GM21717 (cell line): ENCODE measurements around the gene DVL2.
"Not testable (repeated sequence)": the region's sequence is repeated elsewhere in the genome, so short reads cannot be mapped to it uniquely, and the experiment has no call there.

Experiments used
- ATAC-seq: cut with Tn5 transposase; IDR thresholded peaks from one replicate; pipeline ENCODE4 v1.9.1; 2021; ENCODE audit warnings: mild to moderate bottlenecking, moderate library complexity; ENCODE audit not compliant: unreplicated experiment

The DVL2 gene

GRCh38 chr17:7256766-7257456 is 22.6 kb upstream of the DVL2 start:
- ATAC-seq = no peak

GRCh38 chr17:7254511-7254910 is 20.2 kb upstream of the DVL2 start:
- no peak for ATAC-seq

- ATAC-seq = no peak
Observed at GRCh38 chr17:7253082-7253481, 18.8 kb upstream of the DVL2 start.

GRCh38 chr17:7252176-7253043 is 18.1 kb upstream of the DVL2 start, which contains the start of gene ELP5:
Gene ELP5 (plus strand): TSS chr17:7252215. CDS start chr17:7252551, 336 bp downstream.
- peak; percentile 48 for ATAC-seq

GRCh38 chr17:7251661-7252175 is 17.4 kb upstream of the DVL2 start, which contains the start of gene CTDNEP1:
Gene CTDNEP1 (minus strand): TSS chr17:7251734. CDS start chr17:7251296, 438 bp downstream.
- peak; percentile 68 for ATAC-seq

- ATAC-seq = peak; percentile 0
Observed at GRCh38 chr17:7250695-7251627, 16.6 kb upstream of the DVL2 start.

- ATAC-seq = no peak
Observed at GRCh38 chr17:7249830-7250229, 15.5 kb upstream of the DVL2 start.

GRCh38 chr17:7249214-7249613 is 14.9 kb upstream of the DVL2 start:
- ATAC-seq = no peak

GRCh38 chr17:7248796-7249195 is 14.5 kb upstream of the DVL2 start:
- no peak for ATAC-seq

GRCh38 chr17:7246779-7247178 is 12.5 kb upstream of the DVL2 start:
- no peak for ATAC-seq

- ATAC-seq = not testable (repeated sequence)
Observed at GRCh38 chr17:7243838-7244237, 9.5 kb upstream of the DVL2 start.

- no peak for ATAC-seq
Observed at GRCh38 chr17:7243453-7243729, 9.1 kb upstream of the DVL2 start.

- ATAC-seq = peak; percentile 38
Observed at GRCh38 chr17:7242717-7243452, 8.6 kb upstream of the DVL2 start.

GRCh38 chr17:7241783-7242716 is 7.7 kb upstream of the DVL2 start, which contains the start of gene GABARAP:
Gene GABARAP (minus strand): TSS chr17:7242449. CDS start chr17:7242330, 119 bp downstream.
- ATAC-seq = peak; percentile 27

- ATAC-seq = no peak
Observed at GRCh38 chr17:7241090-7241733, 6.9 kb upstream of the DVL2 start.

- ATAC-seq = no peak
Observed at GRCh38 chr17:7240375-7240774, 6.1 kb upstream of the DVL2 start.

- ATAC-seq = peak; percentile 37
Observed at GRCh38 chr17:7239091-7240027, 5.0 kb upstream of the DVL2 start, which contains the start of gene PHF23. Gene PHF23 (minus strand): TSS chr17:7239457. CDS start chr17:7239279, 178 bp downstream.
